NCI-H446 (cell line): ENCODE measurements around the gene RPRD1B.

Experiments
- DNase-seq, 2 experiments: peaks; one replicate each; lab custom pipeline; 2025; lab: John Stamatoyannopoulos, UW

Gene RPRD1B

GRCh38 chr20:38036366-38036765, 2.8 kb downstream of the RPRD1B start:
- no peak for DNase-seq

GRCh38 chr20:38040276-38040675, 6.7 kb downstream of the RPRD1B start:
- DNase-seq, result no peak

- no peak for DNase-seq
Observed at GRCh38 chr20:38043512-38044300, 10.2 kb downstream of the RPRD1B start.

GRCh38 chr20:38044685-38045084, 11.1 kb downstream of the RPRD1B start:
- no peak for DNase-seq

- DNase-seq, result no peak
Observed at GRCh38 chr20:38046572-38046971, 13.0 kb downstream of the RPRD1B start.

GRCh38 chr20:38049800-38050199, 16.3 kb downstream of the RPRD1B start:
- peak in 1 of 2 experiments; percentile 65 for DNase-seq

- DNase-seq, result no peak
Observed at GRCh38 chr20:38050686-38051085, 17.1 kb downstream of the RPRD1B start.

GRCh38 chr20:38052870-38053269, 19.3 kb downstream of the RPRD1B start:
- no peak for DNase-seq

GRCh38 chr20:38054647-38055046, 21.1 kb downstream of the RPRD1B start:
- DNase-seq, result no peak

GRCh38 chr20:38055294-38055693, 21.7 kb downstream of the RPRD1B start:
- DNase-seq, result no peak

GRCh38 chr20:38055848-38056247, 22.3 kb downstream of the RPRD1B start:
- DNase-seq, result no peak

GRCh38 chr20:38057351-38057972, 23.9 kb downstream of the RPRD1B start:
- DNase-seq, result peak; percentile 69 to 81

- DNase-seq, result no peak
Observed at GRCh38 chr20:38059832-38060231, 26.3 kb downstream of the RPRD1B start.

GRCh38 chr20:38060536-38060935, 27.0 kb downstream of the RPRD1B start:
- DNase-seq, result no peak

GRCh38 chr20:38061109-38061508, 27.6 kb downstream of the RPRD1B start:
- DNase-seq, result no peak

- DNase-seq, result no peak
Observed at GRCh38 chr20:38062890-38063289, 29.3 kb downstream of the RPRD1B start.

- DNase-seq, result peak in 1 of 2 experiments; percentile 9
Observed at GRCh38 chr20:38063911-38064530, 30.5 kb downstream of the RPRD1B start.

- DNase-seq, result peak; percentile 22 to 61
Observed at GRCh38 chr20:38065764-38066375, 32.3 kb downstream of the RPRD1B start.

GRCh38 chr20:38066969-38067716, 33.6 kb downstream of the RPRD1B start:
- no peak for DNase-seq

GRCh38 chr20:38067717-38068365, 34.3 kb downstream of the RPRD1B start:
- DNase-seq, result no peak

GRCh38 chr20:38072898-38073297, 39.4 kb downstream of the RPRD1B start:
- DNase-seq, result no peak
